Stomach (tissue), 9 donors: ENCODE results near the gene IL17RC. TPM values are rescaled to one million over a fixed set of nuclear protein-coding genes. Genes with fewer than 3 reads are reported as not detected.

Source experiments
- DNase-seq, 2 donors: peaks; one replicate each; pipeline versions ENCODE4 v3.0.0 to v3.0.0-alpha.2; 2013 to 2019
- H3K27ac ChIP-seq, 5 donors: fragments of 200-600 bp in 4 of 5; sonication (generic) in 4 of 5; one replicate each; pipeline ENCODE4 v1.5.1; 2013 to 2019; ENCODE audit warnings: mild to moderate bottlenecking in 1 of 5, moderate library complexity in 1 of 5
- H3K27me3 ChIP-seq, 3 donors: fragments of 200-600 bp; sonication (generic); one replicate each; pipeline ENCODE4 v1.5.1; 2017 to 2019; ENCODE audit warnings: mixed run types in 1 of 3
- H3K36me3 ChIP-seq, 4 donors: fragments of 200-600 bp; sonication (generic); 1 replicate in 3 of 4; 2 replicates in 1 of 4; pipeline ENCODE4 v1.5.1; 2016 to 2019
- H3K4me1 ChIP-seq, 4 donors: fragments of 200-600 bp; sonication (generic); one replicate each; pipeline ENCODE4 v1.5.1; 2016 to 2019
- H3K4me3 ChIP-seq, 4 donors: fragments of 200-600 bp; sonication (generic) in 3 of 4; one replicate each; pipeline ENCODE4 v1.5.1; 2016 to 2019; ENCODE audit warnings: mild to moderate bottlenecking in 1 of 4
- H3K9me3 ChIP-seq, 4 donors: fragments of 200-600 bp; sonication (generic); one replicate each; pipeline ENCODE4 v1.5.1; 2016 to 2019
- EP300 ChIP-seq: sonication (generic); formaldehyde crosslinking; IDR thresholded peaks from one replicate; pipeline ENCODE4 v1.6.1; 2017; ENCODE audit warnings: antibody characterized with exemption
- POLR2A ChIP-seq, 4 donors: fragments of 450-650 bp; IDR thresholded peaks; one replicate each; pipeline ENCODE4 v1.6.1; 2016; ENCODE audit warnings: antibody characterized with exemption in 4 of 4, control low read depth in 2 of 4, mild to moderate bottlenecking in 1 of 4, moderate library complexity in 1 of 4
- POLR2AphosphoS5 ChIP-seq, 3 donors: sonication (generic); formaldehyde crosslinking; IDR thresholded peaks; one replicate each; pipeline ENCODE4 v1.6.1; 2016; ENCODE audit warnings: antibody characterized with exemption in 3 of 3
- WGBS, 5 donors: extraction: QIAGEN DNeasy Blood & Tissue Kit in 3 of 5; methylation state at CpG; one replicate each; pipeline versions ENCODE4 v1.1.5 to v1.1.7; 2013 to 2018; 5-methylcytosine and 5-hydroxymethylcytosine counted together
- intact Hi-C: fragments of 100-400 bp; cut with DNase I; formaldehyde crosslinking; loops from one replicate; pipeline ENCODE4 v1.15.1; 2023; ENCODE audit warnings: low total_unique reads
- polyA plus RNA-seq, 3 donors: library from polyadenylated mRNA; stranded (reverse); fragments of 200-250 nt; gene quantifications; one replicate each; pipeline ENCODE4 v1.2.3, GENCODE V29; 2013
- total RNA-seq, 5 donors: library from RNA; depleted of rRNA; stranded (reverse); fragments of >200 nt; gene quantifications; one replicate each; pipeline versions ENCODE4 v1.1.0 to v1.2.3, GENCODE V29; 2014 to 2016
- TF ChIP-seq, protein P1 (sequence below), 7 experiments: fragments of 450-650 bp in 4 of 7; fragments of 200-600 bp in 3 of 7; sonication (generic) in 3 of 7; IDR thresholded peaks; one replicate each; pipeline ENCODE4 v1.5.1; 2016 to 2019; ENCODE audit warnings: antibody characterized with exemption in 7 of 7, control low read depth in 2 of 7, mild to moderate bottlenecking in 1 of 7
- donor health status: healthy with polysubstance abuse.
- donor health status: Bipolar disorder and iron deficiency.
- donor health status: healthy.

IL17RC gene
- total and polyA plus RNA-seq, 8 donors = 20.1 to 284 (median 33.1) TPM

DNA sequence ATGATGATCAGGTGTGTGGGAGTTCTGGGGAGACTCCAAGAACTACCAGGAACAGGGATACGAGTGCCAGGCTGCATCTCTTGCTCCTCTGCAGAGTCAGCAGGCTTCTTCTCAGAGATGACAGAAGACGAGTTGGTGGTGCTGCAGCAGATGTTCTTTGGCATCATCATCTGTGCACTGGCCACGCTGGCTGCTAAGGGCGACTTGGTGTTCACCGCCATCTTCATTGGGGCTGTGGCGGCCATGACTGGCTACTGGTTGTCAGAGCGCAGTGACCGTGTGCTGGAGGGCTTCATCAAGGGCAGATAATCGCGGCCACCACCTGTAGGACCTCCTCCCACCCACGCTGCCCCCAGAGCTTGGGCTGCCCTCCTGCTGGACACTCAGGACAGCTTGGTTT lies 27.4 kb downstream of the IL17RC start:
- 89 to 92% (median 91%) methylated on average over 5 to 11 of the region's 11 CpGs for WGBS, 5 donors
- intact Hi-C loops = no loop called here
- no peak overlapping the region for H3K4me3 ChIP-seq
- peaks cover 8 to 32% (median 26%) of the 10 kb centered on the region in 4 donors for H3K4me1 ChIP-seq
- no peak overlapping the region for H3K27ac ChIP-seq
- no peaks in the 10 kb centered on the region for H3K27me3 ChIP-seq
- no peaks in the 10 kb centered on the region for H3K9me3 ChIP-seq
- peaks cover 0 to 49% (median 40%) of the 10 kb centered on the region in 4 donors for H3K36me3 ChIP-seq
- DNase-seq = no peak
- TF ChIP-seq POLR2A (IDR thresholded peaks at IDR 0.05) (no peak), EP300 (no peak)

DNA sequence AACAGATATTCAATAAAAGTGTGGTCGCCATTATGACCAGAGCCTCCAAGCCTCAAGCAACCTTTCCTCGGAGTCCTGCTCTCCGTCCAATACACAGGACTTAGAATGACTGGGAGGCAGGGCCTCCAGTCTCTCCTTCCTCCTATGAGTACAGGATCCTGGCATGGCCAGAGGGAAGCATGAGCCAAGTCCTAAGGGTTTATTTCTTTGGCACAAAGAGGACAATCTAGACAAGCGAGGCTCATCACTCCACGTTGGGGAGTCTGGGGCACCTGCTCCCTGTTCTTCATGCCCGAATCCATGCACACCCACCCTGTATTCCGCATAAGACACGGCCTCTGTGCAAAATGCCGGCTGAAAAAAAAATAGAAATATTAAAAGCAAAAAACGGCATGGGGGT lies 28.5 kb downstream of the IL17RC start:
- intact Hi-C loops = no loop called here
- H3K27ac ChIP-seq = peak overlapping the region in 2 of 5 donors; percentile 87 to 88
- H3K36me3 ChIP-seq = peaks cover 0 to 49% (median 38%) of the 10 kb centered on the region in 4 donors
- H3K4me3 ChIP-seq = no peak overlapping the region
- H3K27me3 ChIP-seq = no peaks in the 10 kb centered on the region
- no peak for DNase-seq
- H3K9me3 ChIP-seq = no peaks in the 10 kb centered on the region
- H3K4me1 ChIP-seq = peaks cover 8 to 32% (median 26%) of the 10 kb centered on the region in 4 donors
- TF ChIP-seq, protein P1, sequence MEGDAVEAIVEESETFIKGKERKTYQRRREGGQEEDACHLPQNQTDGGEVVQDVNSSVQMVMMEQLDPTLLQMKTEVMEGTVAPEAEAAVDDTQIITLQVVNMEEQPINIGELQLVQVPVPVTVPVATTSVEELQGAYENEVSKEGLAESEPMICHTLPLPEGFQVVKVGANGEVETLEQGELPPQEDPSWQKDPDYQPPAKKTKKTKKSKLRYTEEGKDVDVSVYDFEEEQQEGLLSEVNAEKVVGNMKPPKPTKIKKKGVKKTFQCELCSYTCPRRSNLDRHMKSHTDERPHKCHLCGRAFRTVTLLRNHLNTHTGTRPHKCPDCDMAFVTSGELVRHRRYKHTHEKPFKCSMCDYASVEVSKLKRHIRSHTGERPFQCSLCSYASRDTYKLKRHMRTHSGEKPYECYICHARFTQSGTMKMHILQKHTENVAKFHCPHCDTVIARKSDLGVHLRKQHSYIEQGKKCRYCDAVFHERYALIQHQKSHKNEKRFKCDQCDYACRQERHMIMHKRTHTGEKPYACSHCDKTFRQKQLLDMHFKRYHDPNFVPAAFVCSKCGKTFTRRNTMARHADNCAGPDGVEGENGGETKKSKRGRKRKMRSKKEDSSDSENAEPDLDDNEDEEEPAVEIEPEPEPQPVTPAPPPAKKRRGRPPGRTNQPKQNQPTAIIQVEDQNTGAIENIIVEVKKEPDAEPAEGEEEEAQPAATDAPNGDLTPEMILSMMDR (IDR thresholded peaks at IDR 0.05) = no peak
- TF ChIP-seq POLR2AphosphoS5 (IDR thresholded peaks at IDR 0.05) (no peak), EP300 (no peak), POLR2A (IDR thresholded peaks at IDR 0.05) (no peak)
- 70 to 85% (median 80%) methylated on average over 10 of the region's 10 CpGs for WGBS, 5 donors

DNA sequence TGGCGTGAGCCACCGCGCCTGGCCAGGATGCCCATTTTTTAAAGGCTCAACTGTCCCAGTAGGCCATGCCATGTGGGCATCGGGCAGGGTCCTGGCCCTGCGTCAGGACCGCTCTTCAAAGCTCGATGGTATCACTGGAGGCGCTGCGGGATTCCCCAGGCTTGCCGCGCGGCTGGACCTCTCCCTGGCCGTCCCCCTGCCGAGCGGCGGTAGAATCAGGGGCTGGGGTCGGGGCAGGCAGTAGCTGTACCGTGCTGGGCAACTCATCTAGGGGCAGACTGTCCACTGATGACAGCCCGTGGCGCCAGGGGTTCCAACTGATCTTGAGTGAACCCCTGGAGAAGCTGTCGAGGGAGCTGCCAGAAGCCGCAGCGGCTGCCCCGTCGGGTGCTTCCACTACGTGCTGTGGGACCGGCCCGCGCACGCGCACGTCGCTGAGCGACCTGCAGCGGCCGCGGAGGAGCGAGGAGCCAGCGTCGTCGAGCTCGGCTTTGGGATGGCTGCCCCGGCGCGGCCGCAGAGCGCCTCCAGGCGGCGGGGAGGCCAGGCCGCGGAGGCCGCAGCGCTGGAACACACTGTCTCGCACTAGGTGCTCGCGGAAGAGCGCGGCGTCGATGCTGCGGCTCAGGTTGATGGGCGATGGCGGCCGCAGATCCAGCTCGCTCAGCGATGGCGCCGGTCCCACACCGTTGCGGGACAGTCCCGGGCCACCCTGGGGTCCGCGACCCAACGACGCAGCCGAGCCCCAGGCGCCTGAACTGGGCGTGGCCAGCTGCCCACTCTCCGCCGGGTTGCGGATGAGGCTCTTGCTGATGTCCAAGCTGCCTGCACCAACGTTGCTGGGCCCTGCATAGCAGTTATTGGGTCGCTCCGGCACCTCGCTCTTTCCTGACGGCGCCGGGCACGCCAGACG lies 29.5 kb downstream of the IL17RC start:
- DNase-seq = peak; percentile 92 to 97
- Histone ChIP-seq H3K36me3 (peaks cover 0 to 41% (median 30%) of the 10 kb centered on the region in 4 donors), H3K27ac (peak overlapping the region; percentile 70 to 89 (median 87)), H3K4me3 (peak overlapping the region; percentile 52 to 77 (median 66)), H3K9me3 (no peaks in the 10 kb centered on the region), H3K27me3 (no peaks in the 10 kb centered on the region), H3K4me1 (peaks cover 8 to 36% (median 28%) of the 10 kb centered on the region in 4 donors)
- TF ChIP-seq, protein P1 (IDR thresholded peaks at IDR 0.05) = peak in 5 of 7 experiments; percentile 44 to 82 (median 75)
- peak; percentile 73 to 88 (median 75) for TF ChIP-seq POLR2AphosphoS5 (IDR thresholded peaks at IDR 0.05)
- no peak for TF ChIP-seq EP300
- no peak for TF ChIP-seq POLR2A (IDR thresholded peaks at IDR 0.05)
- intact Hi-C loops = no loop called here
- WGBS, 5 donors = 8 to 46% (median 15%) methylated on average over 35 to 90 of the region's 90 CpGs

GRCh38 chr3:9947025-9947995 lies 30.4 kb downstream of the IL17RC start:
- intact Hi-C loops = no loop called here
- DNase-seq = peak; percentile 81 to 91
- 24 to 78% (median 30%) methylated on average over 4 to 86 of the region's 86 CpGs for WGBS, 5 donors
- Histone ChIP-seq H3K4me1 (peaks cover 14 to 45% (median 38%) of the 10 kb centered on the region in 4 donors), H3K27me3 (no peaks in the 10 kb centered on the region), H3K36me3 (peaks cover 0 to 32% (median 26%) of the 10 kb centered on the region in 4 donors), H3K9me3 (no peaks in the 10 kb centered on the region), H3K27ac (peak overlapping the region; percentile 70 to 89 (median 87)), H3K4me3 (peak overlapping the region; percentile 52 to 77 (median 66))
- TF ChIP-seq POLR2A (IDR thresholded peaks at IDR 0.05) = no peak
- peak; percentile 18 to 75 (median 61) for TF ChIP-seq POLR2AphosphoS5 (IDR thresholded peaks at IDR 0.05)
- TF ChIP-seq, protein P1 (IDR thresholded peaks at IDR 0.05) = peak in 4 of 7 experiments; percentile 48 to 90 (median 60)
- no peak for TF ChIP-seq EP300
